Measurements from ENCODE around the gene LASP1NB.

- TF ChIP-seq CTCF (conservative IDR thresholded peaks at IDR 0.05) (no peak), ZFX (IDR thresholded peaks at IDR 0.05) (no peak)
These were observed 4.8 kb upstream of the LASP1NB start for GRCh38 chr17:38920374-38921291.
